GM19455 (cell line): ENCODE measurements around the gene OR5B21.

Experiments used
- ATAC-seq: cut with Tn5 transposase; IDR thresholded peaks from one replicate; pipeline ENCODE4 v1.9.1; 2021; ENCODE audit not compliant: unreplicated experiment

OR5B21 gene

DNA sequence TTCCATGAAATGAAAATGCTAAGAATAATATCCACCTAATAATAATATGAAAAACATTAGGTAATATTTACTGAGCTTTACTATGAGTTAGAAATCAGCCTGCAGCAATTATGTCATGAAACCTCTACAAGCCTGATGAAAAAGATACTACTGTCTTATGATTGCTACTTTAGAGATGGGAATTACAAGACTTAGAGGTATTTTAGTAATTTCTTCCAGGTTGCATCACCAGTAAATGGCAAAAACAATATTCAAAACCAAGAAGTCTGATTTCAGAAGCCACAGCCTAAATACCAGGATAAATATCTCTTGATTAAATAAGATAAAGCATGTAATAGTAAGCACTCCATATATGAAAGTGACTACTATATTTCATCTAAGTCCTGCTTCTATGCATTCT, 13.8 kb downstream of the OR5B21 start:
- ATAC-seq, result no peak

DNA sequence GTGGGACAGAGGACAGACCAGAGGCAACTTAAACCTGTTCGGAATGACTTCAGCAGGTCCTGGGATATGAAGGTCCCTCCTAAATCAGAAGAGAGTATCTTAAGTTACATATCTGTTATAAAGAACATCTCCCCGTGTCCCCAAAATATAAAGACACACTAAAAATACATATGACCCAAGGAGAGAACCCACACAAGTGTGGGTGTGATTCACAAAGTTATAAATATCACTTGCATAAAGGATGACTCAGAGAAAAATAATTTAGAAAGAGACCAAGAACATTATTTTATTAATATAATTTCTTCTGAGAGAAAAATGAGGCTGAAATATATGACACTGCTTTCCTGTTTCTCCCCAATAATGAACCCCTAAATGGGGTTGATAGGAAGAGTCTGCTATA, 14.2 kb downstream of the OR5B21 start:
- ATAC-seq, result no peak

DNA sequence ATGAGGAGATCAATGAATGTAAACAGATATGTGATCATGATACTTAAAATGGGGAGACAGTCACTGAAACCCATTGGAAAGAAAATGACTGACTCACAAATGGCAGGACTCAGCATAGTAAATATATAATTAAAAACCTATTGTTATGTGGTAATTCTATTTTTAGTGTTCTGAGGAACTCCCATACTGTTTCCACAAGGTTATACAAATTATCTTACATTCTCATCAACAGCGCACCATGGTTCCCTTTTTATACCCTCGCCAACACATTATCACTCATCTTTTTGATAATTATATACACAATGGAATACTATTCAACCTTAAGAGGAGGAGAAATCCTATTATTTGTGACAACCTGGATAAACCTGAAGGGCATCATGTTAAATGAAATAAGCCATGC, 17.1 kb downstream of the OR5B21 start:
- ATAC-seq, result no peak

DNA sequence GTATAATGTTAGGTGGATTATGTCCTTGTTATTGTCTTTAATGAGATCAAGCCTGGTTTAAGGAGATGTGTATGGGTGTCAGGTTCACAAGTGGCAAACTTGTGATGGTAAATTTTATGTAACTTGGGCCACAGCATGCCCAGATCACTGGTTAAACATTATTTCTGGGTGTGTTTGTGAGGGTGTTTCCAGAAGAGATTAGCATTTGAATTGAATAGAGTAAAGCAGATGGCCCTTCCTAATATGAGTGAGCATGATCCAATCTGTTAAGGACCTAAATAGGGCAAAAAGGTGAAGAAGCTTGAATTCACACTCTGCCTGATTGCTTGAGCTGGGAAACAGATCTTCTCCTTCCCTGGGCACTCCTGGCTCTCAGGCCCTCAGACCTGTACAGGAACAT, 20.7 kb downstream of the OR5B21 start:
- no peak for ATAC-seq

DNA sequence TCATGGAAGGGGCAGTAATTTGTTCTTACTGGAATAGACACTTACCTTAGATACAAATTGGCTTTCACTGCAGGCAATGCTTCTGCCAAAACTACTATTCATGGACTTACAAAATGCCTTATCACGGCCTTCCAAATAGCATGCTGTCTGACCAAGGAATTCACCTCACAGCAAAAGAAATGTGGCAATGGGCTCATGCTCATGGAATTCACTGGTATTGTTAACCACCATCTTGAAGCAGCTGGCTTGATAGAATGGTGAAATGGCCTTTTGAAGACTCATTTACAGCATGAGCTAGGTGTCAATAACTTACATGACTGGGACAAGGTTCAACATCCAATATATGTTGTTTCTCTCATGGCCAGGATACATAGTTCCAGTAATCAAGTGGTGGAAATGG, 21.9 kb downstream of the OR5B21 start:
- no peak for ATAC-seq

DNA sequence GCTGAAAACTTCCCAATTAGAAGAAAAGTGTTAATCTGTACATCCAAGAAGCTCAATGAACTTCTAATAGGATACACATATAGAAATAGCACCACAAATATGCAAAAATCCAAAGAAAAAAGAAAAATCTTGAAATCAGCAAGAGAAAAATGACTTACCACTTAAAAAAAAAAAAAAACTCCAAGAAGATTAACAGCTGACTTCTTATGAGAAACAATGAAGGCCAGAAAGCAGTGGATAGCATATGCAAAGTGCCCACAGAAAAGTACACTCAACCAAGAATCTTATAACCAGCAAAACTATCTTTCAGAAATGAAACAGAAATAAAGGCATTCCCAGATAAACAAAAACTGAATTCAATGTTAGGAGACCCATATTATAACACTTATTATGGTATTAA, 36.0 kb downstream of the OR5B21 start:
- ATAC-seq, result no peak

DNA sequence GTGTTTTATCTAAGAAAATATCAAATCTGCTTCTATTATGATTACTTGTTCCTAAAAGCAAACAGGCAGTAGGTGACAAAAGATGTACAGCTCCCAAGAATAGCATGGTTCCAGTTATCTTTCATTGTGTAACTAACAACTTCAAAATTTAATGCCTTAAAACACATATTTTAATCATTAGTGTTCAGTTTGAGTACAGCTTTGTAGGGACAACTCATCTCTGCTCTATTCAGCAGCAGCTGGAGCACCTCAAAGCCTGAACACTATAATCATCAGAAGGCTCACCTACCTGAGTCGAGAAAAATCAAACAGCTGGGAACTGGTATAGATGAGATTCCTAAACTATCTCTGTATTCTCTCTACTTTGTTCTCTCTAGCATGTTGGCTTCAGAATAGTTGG, 41.6 kb downstream of the OR5B21 start:
- ATAC-seq, result no peak

DNA sequence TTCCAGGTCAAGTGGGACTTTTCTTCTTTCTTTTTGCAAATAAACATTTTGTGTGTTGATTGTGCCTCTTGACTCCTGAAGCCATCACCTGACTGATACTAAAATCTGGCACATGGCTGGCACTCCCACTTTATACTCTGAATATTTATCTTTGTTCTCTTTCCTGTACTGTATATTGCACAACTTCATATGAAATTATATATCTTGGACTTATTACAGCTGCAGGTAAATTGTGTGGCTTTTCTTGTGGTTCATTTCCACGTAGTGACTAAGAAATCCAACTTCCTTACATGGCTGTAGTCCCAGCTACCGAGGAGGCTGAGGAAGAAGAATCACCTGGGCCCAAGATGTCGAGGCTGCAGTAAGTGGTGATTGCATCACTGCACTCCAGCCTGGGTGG, 42.2 kb downstream of the OR5B21 start:
- ATAC-seq, result no peak
